Nephron progenitor cell (in vitro differentiated cells): ENCODE measurements around the gene ANO9.

Experiments
- DNase-seq: peaks from one replicate; pipeline ENCODE4 v3.0.0; 2021
- H3K27ac Mint-ChIP-seq: 2 replicates; pipeline ENCODE4 v1.8.0; 2021; ENCODE audit warnings: mild to moderate bottlenecking, moderate library complexity, mixed read lengths
- H3K27me3 Mint-ChIP-seq: 2 replicates; pipeline ENCODE4 v1.8.0; 2021; ENCODE audit warnings: mild to moderate bottlenecking, low read depth, mixed read lengths; ENCODE audit not compliant: poor library complexity
- H3K36me3 Mint-ChIP-seq: 2 replicates; pipeline ENCODE4 v1.8.0; 2021; ENCODE audit warnings: low read depth, mixed read lengths
- H3K4me1 Mint-ChIP-seq: 2 replicates; pipeline ENCODE4 v1.8.0; 2021; ENCODE audit warnings: mixed read lengths
- H3K4me3 Mint-ChIP-seq: 2 replicates; pipeline ENCODE4 v1.8.0; 2021; ENCODE audit warnings: mild to moderate bottlenecking, moderate library complexity, mixed read lengths
- H3K9me3 Mint-ChIP-seq: 2 replicates; pipeline ENCODE4 v1.8.0; 2021; ENCODE audit warnings: mild to moderate bottlenecking, moderate library complexity, mixed read lengths
- TF ChIP-seq, protein P1 (sequence below): fragments of 200-600 bp; sonication (generic); IDR thresholded peaks from 2 replicates; pipeline ENCODE4 v1.5.0; 2021; ENCODE audit warnings: antibody characterized with exemption

The ANO9 gene

DNA sequence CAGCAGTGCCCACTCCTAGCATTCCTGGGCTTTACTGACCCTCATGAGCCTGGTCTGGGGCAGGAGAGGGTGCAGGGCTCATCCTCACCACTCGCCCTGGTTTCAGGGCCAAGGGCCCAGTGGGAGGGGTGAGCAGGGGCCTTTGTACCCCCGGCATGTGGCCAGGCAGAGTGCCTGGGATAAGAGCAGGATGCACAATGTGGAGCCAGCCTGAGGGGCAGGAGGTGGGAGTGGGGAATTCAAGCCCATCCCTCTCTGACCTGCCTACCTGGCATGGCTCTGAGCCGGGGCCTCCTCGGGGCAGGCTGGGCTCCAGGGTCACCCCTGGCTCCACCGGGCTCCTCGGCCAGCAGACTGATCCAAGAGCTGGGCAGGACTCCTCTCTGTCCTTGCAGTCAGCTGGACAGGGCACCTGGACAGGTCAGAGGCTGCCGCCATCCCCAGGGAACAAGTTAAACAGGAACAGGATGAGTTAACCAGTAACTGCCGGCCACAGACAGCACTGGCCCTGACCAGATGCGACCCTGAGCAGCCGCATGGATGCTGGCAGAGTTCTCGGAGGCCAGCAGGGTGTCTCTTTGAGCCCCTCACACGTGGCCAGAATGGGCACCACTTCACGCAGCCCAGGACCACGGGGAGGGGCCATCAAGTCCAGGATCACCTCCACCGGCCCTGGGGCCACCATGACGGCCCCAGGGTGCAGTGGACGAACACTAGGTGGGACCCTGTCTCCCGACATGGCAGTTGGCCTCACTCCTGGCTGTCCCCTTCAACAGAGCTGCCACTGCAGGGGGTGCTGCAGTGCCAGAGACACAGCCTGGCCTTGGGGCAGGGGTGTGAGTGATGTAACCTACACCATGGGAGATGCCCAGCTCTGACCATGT is 32.0 kb downstream of the ANO9 start:
- peaks cover 13% of the 10 kb centered on the region for H3K4me1 Mint-ChIP-seq
- no peak overlapping the region for H3K27ac Mint-ChIP-seq
- H3K27me3 Mint-ChIP-seq = peaks cover 26% of the 10 kb centered on the region
- TF ChIP-seq, protein P1, sequence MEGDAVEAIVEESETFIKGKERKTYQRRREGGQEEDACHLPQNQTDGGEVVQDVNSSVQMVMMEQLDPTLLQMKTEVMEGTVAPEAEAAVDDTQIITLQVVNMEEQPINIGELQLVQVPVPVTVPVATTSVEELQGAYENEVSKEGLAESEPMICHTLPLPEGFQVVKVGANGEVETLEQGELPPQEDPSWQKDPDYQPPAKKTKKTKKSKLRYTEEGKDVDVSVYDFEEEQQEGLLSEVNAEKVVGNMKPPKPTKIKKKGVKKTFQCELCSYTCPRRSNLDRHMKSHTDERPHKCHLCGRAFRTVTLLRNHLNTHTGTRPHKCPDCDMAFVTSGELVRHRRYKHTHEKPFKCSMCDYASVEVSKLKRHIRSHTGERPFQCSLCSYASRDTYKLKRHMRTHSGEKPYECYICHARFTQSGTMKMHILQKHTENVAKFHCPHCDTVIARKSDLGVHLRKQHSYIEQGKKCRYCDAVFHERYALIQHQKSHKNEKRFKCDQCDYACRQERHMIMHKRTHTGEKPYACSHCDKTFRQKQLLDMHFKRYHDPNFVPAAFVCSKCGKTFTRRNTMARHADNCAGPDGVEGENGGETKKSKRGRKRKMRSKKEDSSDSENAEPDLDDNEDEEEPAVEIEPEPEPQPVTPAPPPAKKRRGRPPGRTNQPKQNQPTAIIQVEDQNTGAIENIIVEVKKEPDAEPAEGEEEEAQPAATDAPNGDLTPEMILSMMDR = no peak
- no peaks in the 10 kb centered on the region for H3K36me3 Mint-ChIP-seq
- H3K9me3 Mint-ChIP-seq = no peaks in the 10 kb centered on the region
- no peak overlapping the region for H3K4me3 Mint-ChIP-seq
- peak; percentile 7 for DNase-seq

DNA sequence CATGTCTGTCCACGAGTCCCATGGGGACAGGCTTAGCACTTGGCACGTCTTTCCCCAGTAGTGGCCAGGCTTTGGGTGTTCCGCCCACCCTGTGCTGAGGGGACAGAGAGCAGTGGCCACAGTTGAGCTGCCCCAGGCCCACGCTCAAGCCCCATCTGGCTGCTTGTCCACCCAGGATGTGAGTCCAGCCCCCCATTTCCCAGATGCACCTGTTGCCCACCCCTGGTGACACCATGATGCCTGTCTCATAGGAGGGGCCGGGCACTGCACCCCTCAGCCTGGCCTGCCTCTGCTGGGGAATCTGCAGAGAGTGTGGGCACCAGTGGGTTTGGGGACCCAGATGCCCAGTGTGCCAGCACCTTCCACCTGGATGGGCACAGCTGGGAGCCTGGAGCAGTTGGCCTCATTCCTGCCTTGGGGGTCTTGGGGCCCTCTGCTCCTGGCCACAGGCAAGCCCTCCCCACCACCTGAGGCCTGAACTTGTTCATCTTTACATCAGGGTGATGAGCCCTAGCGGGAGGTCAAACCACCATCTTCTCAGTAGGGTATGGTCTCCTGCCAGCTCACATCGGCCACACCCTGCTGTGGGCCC is 32.7 kb downstream of the ANO9 start:
- TF ChIP-seq, protein P1 = no peak
- Mint-ChIP-seq H3K9me3 (no peaks in the 10 kb centered on the region), H3K27ac (no peak overlapping the region), H3K4me1 (peaks cover 7% of the 10 kb centered on the region), H3K4me3 (no peak overlapping the region), H3K27me3 (peaks cover 19% of the 10 kb centered on the region), H3K36me3 (no peaks in the 10 kb centered on the region)
- DNase-seq = no peak

DNA sequence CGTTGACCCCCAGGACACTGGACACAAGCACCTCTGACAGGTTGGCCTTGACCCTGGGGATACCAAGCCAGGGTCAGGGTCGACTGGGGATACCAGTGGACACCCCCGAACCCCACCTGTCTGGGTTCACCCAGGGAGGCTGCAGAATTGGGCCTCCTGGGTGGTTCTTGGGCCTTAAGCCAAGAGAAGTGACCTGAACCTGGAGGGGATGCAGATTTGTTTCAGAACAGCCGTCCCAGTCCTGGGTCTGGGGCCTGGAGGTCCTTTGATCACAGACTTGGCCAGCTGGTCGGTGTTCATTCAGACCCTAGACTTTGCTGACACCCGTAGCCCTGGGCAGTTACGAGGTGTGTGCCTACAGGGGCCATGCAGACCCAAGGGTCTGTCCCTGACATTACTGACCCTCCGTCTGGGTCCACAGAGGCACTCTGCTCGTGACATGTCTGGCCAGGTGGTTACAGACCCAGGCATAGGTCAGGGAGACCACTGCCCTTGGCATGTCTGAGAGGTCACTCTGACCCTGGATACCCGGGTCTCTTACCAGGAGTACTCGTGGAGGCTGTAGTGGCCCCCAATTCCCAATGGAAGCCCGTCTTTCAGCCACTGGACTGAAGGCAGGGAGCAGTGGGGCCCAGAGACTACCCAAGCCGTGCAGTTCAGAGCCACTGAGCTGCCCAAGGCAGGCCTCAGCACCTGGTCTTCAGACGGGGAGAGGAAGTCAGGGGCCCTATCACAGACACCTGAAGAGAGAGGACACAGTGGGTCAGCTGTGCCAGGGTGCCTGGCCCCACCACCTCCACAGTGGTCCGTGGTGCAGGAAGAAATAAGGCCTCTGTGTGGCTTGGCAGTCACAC is 33.4 kb downstream of the ANO9 start:
- TF ChIP-seq, protein P1 = no peak
- Mint-ChIP-seq H3K4me1 (peaks cover 7% of the 10 kb centered on the region), H3K27me3 (peaks cover 15% of the 10 kb centered on the region), H3K4me3 (no peak overlapping the region), H3K27ac (no peak overlapping the region), H3K36me3 (no peaks in the 10 kb centered on the region), H3K9me3 (no peaks in the 10 kb centered on the region)
- DNase-seq = no peak

DNA sequence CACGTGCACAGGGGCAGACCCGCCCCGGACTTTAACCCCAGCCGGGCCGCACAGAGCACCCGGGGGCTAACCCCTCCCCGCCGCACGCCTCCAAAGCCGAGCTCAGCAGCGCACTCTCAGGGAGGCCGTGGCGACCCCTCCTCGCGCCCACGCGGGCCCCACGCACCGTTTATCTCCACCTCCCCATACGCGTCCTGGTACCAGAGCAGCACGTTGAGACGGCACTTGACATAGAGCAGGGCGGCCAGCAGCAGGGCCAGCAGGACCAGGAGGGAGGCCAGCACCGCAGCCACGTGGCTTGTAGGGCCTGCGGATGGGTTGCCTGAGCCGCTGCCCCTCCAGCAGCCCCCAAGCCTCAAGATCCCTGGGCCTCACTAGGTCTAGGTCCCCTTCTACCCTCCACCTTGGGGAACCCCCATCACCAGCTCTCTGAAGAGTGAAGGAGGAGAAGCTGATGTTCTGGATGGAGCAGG is 34.1 kb downstream of the ANO9 start:
- Mint-ChIP-seq H3K27me3 (peaks cover 8% of the 10 kb centered on the region), H3K4me3 (no peak overlapping the region), H3K27ac (no peak overlapping the region), H3K36me3 (no peaks in the 10 kb centered on the region), H3K4me1 (peaks cover 7% of the 10 kb centered on the region), H3K9me3 (no peaks in the 10 kb centered on the region)
- DNase-seq = no peak
- TF ChIP-seq, protein P1 = no peak

DNA sequence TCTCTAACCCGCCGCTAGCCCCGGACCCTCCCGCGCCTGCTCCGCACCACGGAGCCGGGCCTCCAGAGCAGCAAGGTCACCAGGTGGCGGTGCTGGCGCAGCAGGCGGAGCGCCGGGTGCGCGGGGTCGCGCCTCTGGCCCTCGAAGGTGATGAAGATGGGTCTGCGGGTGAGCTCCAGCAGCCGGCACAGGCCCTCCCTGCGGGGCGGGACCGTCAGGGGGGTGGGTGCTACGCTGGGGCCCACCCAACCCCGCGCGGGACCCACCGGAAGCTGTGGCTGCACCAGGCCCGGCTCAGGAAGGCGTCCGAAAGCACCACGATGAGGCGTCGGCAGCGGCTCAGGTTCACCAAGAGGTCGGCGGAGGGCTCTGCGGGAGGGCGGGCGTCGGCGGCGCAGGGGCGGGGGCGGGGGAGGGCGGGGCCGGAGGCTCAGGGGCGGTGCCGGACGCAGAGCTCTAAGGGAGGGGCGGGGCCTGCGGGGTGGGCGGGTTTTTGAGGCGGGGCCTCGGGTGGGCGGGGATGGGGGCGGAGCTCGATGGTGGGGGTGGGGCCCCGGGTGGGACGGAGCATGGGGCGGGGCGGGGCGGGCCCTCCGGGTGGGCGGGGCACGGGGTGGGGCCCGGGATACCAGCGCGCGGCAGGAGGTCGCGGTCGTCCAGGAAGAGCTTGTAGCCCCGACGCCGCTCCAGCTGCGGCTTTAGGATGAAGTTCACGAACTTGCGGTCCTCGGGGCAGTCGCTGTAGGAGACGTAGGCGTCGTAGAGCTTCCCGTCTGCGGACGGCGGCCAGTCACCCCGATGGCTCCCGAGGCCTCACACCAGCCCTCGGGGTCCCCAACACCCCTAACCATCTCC is 34.8 kb downstream of the ANO9 start:
- H3K4me1 Mint-ChIP-seq = peaks cover 7% of the 10 kb centered on the region
- TF ChIP-seq, protein P1 = no peak
- no peaks in the 10 kb centered on the region for H3K36me3 Mint-ChIP-seq
- H3K4me3 Mint-ChIP-seq = peak overlapping the region; percentile 30
- H3K27ac Mint-ChIP-seq = no peak overlapping the region
- no peaks in the 10 kb centered on the region for H3K9me3 Mint-ChIP-seq
- H3K27me3 Mint-ChIP-seq = peaks cover 6% of the 10 kb centered on the region
- DNase-seq = peak; percentile 79
